ENCODE data around the gene PMEL.
"Not testable (repeated sequence)": the region's sequence is repeated elsewhere in the genome, so short reads cannot be mapped to it uniquely, and the experiment has no call there.

The PMEL gene

GRCh38 chr12:55938826-55939501, 26.9 kb downstream of the PMEL start:
- no peak for DNase-seq

- DNase-seq: no peak
Measured at GRCh38 chr12:55937981-55938380, 27.9 kb downstream of the PMEL start.

- no peak for DNase-seq
Measured at GRCh38 chr12:55935738-55936151, 30.1 kb downstream of the PMEL start.

- DNase-seq: no peak
Measured at GRCh38 chr12:55934773-55935172, 31.1 kb downstream of the PMEL start.

- no peak for DNase-seq
Measured at GRCh38 chr12:55933799-55934742, 31.8 kb downstream of the PMEL start.

- peak; percentile 97 for DNase-seq
Measured at GRCh38 chr12:55933169-55933798, 32.6 kb downstream of the PMEL start.

GRCh38 chr12:55932551-55932910, 33.3 kb downstream of the PMEL start:
- no peak for DNase-seq

- peak; percentile 83 for DNase-seq
Measured at GRCh38 chr12:55931780-55932550, 33.9 kb downstream of the PMEL start.

- no peak for DNase-seq
Measured at GRCh38 chr12:55931317-55931779, 34.5 kb downstream of the PMEL start.

- peak; percentile 71 for DNase-seq
Measured at GRCh38 chr12:55930771-55931316, 35.0 kb downstream of the PMEL start, which contains the start of gene DGKA. Gene DGKA, plus strand, starts transcription at chr12:55931162. Its CDS starts 5,342 bp downstream, at chr12:55936504.

- DNase-seq: no peak
Measured at GRCh38 chr12:55929306-55929791, 36.5 kb downstream of the PMEL start.

GRCh38 chr12:55927588-55928502, 38.0 kb downstream of the PMEL start, which contains the start of gene PYM1:
Gene PYM1, minus strand, starts transcription at chr12:55927894. Its CDS starts 133 bp downstream, at chr12:55927761.
- peak; percentile 97 for DNase-seq

- peak; percentile 98 for DNase-seq
Measured at GRCh38 chr12:55926738-55927587, 38.9 kb downstream of the PMEL start.

GRCh38 chr12:55925870-55926737, 39.7 kb downstream of the PMEL start:
- no peak for DNase-seq

- no peak for DNase-seq
Measured at GRCh38 chr12:55925371-55925770, 40.5 kb downstream of the PMEL start.

- not testable (repeated sequence) for DNase-seq
Measured at GRCh38 chr12:55923648-55924047, 42.2 kb downstream of the PMEL start.

- no peak for DNase-seq
Measured at GRCh38 chr12:55922126-55922525, 43.7 kb downstream of the PMEL start.

- DNase-seq: not testable (repeated sequence)
Measured at GRCh38 chr12:55919032-55919431, 46.8 kb downstream of the PMEL start.

GRCh38 chr12:55915482-55915859, 50.4 kb downstream of the PMEL start:
- peak; percentile 4 for DNase-seq
